Caco-2 (cell line): ENCODE results near the gene PLSCR2. TPM values are rescaled to one million over a fixed set of nuclear protein-coding genes. Genes with fewer than 3 reads are reported as not detected.

Experiments
- BruUV-seq: library from RNA; stranded (reverse); fragments of 400-500 nt; replicated peaks from 2 replicates; lab custom pipeline; 2021; lab: Mats Ljungman, UMichigan
- CTCF ChIA-PET: fragments of 300-600 bp; sonication (Branson Sonifier 250); formaldehyde crosslinking; loops from one replicate; lab custom pipeline; 2022; ENCODE audit warnings: antibody characterized with exemption; lab: Charles Lee
- POLR2A ChIA-PET: fragments of 300-600 bp; sonication (Branson Sonifier 250); formaldehyde crosslinking; loops from one replicate; lab custom pipeline; 2022; ENCODE audit warnings: antibody characterized with exemption; lab: Charles Lee
- DNase-seq, 2 experiments: peaks; one replicate each; pipeline versions ENCODE4 v3.0.0 to v3.0.0-alpha.2; 2020 to 2022
- H3K27me3 ChIP-seq: replicated peaks from 2 replicates; pipeline ENCODE4 v1.6.0; 2011; ENCODE audit warnings: low read length; ENCODE audit not compliant: control insufficient read depth, insufficient read depth
- H3K36me3 ChIP-seq: 2 replicates; pipeline ENCODE4 v1.5.1; 2011; ENCODE audit warnings: low read length; ENCODE audit not compliant: control insufficient read depth, insufficient read depth
- H3K4me1 ChIP-seq: fragments of 250-450 bp; sonication (Bioruptor Pico); 2 replicates; pipeline ENCODE4 v1.5.1; 2020; ENCODE audit warnings: mild to moderate bottlenecking
- H3K4me3 ChIP-seq: 2 replicates; pipeline ENCODE4 v1.5.1; 2011; ENCODE audit warnings: low read depth, mild to moderate bottlenecking, control low read depth, low read length
- H3K9me3 ChIP-seq: fragments of 250-450 bp; sonication (Bioruptor Pico); 2 replicates; pipeline ENCODE4 v1.5.1; 2020; ENCODE audit warnings: mild to moderate bottlenecking, moderate library complexity
- H3K27ac Mint-ChIP-seq: one replicate; pipeline ENCODE4 v1.8.0; 2022; ENCODE audit warnings: mixed read lengths; ENCODE audit not compliant: unreplicated experiment
- H3K27me3 Mint-ChIP-seq: one replicate; pipeline ENCODE4 v1.8.0; 2022; ENCODE audit warnings: mixed read lengths; ENCODE audit not compliant: insufficient read depth, unreplicated experiment
- H3K36me3 Mint-ChIP-seq: one replicate; pipeline ENCODE4 v1.8.0; 2022; ENCODE audit warnings: mild to moderate bottlenecking, mixed read lengths; ENCODE audit not compliant: insufficient read depth, unreplicated experiment
- H3K4me1 Mint-ChIP-seq: one replicate; pipeline ENCODE4 v1.8.0; 2022; ENCODE audit warnings: low read depth, mixed read lengths; ENCODE audit not compliant: unreplicated experiment
- H3K4me3 Mint-ChIP-seq: one replicate; pipeline ENCODE4 v1.8.0; 2022; ENCODE audit warnings: mild to moderate bottlenecking, moderate library complexity, mixed read lengths; ENCODE audit not compliant: unreplicated experiment
- H3K9me3 Mint-ChIP-seq: one replicate; pipeline ENCODE4 v1.8.0; 2022; ENCODE audit warnings: mixed read lengths; ENCODE audit not compliant: unreplicated experiment
- intact Hi-C: fragments of 100-400 bp; cut with micrococcal nuclease; formaldehyde crosslinking; loops from one replicate; pipeline ENCODE4 v1.10.0; 2022; ENCODE audit not compliant: unreplicated experiment
- total RNA-seq: library from RNA; stranded (reverse); gene quantifications from 2 replicates; pipeline ENCODE4 v1.2.3, GENCODE V29; 2022
- TF ChIP-seq, protein P1 (sequence below), 2 experiments: fragments of 200-600 bp in 1 of 2; IDR thresholded peaks; 1 replicate in 1 of 2; 2 replicates in 1 of 2; pipeline versions ENCODE4 v1.5.1 to v1.8.0; 2011 to 2022; ENCODE audit warnings: antibody characterized with exemption in 1 of 2, control low read depth in 1 of 2, inconsistent platforms in 1 of 2, low read depth in 1 of 2, low read length in 1 of 2, mild to moderate bottlenecking in 1 of 2, moderate library complexity in 1 of 2; ENCODE audit not compliant: insufficient read depth in 1 of 2, severe bottlenecking in 1 of 2, unreplicated experiment in 1 of 2

Gene PLSCR2
- total RNA-seq, 1 experiment from 2014 or later: not detected

DNA sequence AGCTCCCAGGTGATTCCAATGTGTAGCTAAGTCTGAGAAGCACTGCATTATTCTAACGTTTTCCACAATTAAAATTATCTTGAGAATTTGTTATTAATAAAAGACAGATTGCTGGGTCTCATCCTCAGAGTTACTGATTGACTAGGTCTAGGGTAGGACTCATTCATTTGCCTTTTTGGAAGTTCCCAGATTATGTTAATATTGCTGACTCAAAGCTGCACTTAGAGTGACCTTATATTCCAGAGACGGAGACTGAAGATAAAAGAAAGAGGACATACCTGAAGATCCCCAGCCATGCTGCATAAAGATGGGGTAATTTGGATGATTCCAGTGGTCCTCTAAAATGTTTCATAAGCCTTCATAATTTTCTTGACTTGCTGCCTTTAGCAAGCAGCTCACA, 81.8 kb downstream of the PLSCR2 start:
- H3K27ac Mint-ChIP-seq: no peak overlapping the region
- CTCF ChIA-PET: no interaction called here

DNA sequence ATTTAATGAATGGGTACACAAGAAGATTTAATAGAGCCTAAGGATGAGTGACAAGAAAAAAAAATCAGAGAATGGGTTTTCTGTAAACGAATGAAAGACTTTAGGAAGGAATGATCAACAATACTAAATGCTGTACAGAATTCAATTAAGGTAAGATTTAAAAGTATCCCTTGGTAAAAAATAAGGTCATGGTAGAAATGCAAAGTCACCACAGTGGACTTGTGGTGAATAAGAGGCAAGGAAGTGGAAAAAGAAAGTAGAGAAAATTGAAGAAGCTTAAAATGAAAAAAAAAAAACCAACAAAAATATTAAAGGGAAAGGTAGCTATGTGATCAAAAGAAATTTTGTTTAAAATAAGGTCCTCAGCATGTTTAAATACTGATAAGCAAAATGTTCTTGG, 82.4 kb downstream of the PLSCR2 start:
- H3K27me3 Mint-ChIP-seq: no peaks in the 10 kb centered on the region

More for the DNA sequence above, 81.8 kb downstream of the PLSCR2 start:
- no TSS peak for BruUV-seq
- no peak for DNase-seq
- Mint-ChIP-seq H3K4me1 (peaks cover 7% of the 10 kb centered on the region), H3K36me3 (no peaks in the 10 kb centered on the region), H3K9me3 (no peaks in the 10 kb centered on the region), H3K4me3 (no peak overlapping the region), H3K27me3 (no peaks in the 10 kb centered on the region)
- POLR2A ChIA-PET: no interaction called here
- Histone ChIP-seq H3K27me3 (no peaks in the 10 kb centered on the region), H3K36me3 (no peaks in the 10 kb centered on the region), H3K9me3 (no peaks in the 10 kb centered on the region), H3K4me3 (no peak overlapping the region), H3K4me1 (0 out of 2 replicates have a peak, but pooled peaks cover 4% of the 10 kb centered on the region)
- TF ChIP-seq, protein P1, sequence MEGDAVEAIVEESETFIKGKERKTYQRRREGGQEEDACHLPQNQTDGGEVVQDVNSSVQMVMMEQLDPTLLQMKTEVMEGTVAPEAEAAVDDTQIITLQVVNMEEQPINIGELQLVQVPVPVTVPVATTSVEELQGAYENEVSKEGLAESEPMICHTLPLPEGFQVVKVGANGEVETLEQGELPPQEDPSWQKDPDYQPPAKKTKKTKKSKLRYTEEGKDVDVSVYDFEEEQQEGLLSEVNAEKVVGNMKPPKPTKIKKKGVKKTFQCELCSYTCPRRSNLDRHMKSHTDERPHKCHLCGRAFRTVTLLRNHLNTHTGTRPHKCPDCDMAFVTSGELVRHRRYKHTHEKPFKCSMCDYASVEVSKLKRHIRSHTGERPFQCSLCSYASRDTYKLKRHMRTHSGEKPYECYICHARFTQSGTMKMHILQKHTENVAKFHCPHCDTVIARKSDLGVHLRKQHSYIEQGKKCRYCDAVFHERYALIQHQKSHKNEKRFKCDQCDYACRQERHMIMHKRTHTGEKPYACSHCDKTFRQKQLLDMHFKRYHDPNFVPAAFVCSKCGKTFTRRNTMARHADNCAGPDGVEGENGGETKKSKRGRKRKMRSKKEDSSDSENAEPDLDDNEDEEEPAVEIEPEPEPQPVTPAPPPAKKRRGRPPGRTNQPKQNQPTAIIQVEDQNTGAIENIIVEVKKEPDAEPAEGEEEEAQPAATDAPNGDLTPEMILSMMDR (IDR thresholded peaks at IDR 0.05; ENCODE audit: insufficient read depth in 1 of 2, low read depth in 1 of 2, low read length in 1 of 2, severe bottlenecking in 1 of 2, unreplicated experiment in 1 of 2): no peak
- intact Hi-C loops: no loop called here

DNA sequence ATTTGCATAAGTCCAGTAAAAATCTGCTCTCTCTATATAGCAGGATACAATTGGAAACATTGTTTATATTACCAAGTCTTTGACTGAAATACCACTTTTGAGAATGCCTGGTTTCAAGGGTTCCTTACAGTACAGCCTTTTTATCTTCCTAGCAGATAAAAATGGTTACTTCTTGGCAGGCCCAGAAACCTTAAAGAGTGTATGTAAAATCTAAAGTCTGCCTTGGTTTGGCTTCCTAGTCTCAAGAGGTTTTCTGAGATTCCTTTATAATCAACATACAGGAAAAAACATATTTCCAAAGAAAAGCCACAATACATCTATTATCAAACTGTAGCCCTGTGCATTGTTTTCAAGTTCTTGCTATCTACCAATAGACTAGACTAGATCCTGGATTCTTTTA, 84.6 kb downstream of the PLSCR2 start:
- TF ChIP-seq, protein P1 (IDR thresholded peaks at IDR 0.05; ENCODE audit: insufficient read depth in 1 of 2, low read depth in 1 of 2, low read length in 1 of 2, severe bottlenecking in 1 of 2, unreplicated experiment in 1 of 2): no peak
- intact Hi-C loops: loop anchor here (5.0 kb wide), 1 partner anchor 102 kb away; no protein-coding TSS in a partner anchor
- no peak overlapping the region for H3K27ac Mint-ChIP-seq
- POLR2A ChIA-PET: no interaction called here
- no peaks in the 10 kb centered on the region for H3K36me3 ChIP-seq
- H3K4me3 Mint-ChIP-seq: no peak overlapping the region
- H3K27me3 ChIP-seq: no peaks in the 10 kb centered on the region
- H3K4me1 ChIP-seq: 0 out of 2 replicates have a peak, but pooled peaks cover 4% of the 10 kb centered on the region
- CTCF ChIA-PET: no interaction called here
- H3K36me3 Mint-ChIP-seq: no peaks in the 10 kb centered on the region
- H3K27me3 Mint-ChIP-seq: no peaks in the 10 kb centered on the region
- H3K4me1 Mint-ChIP-seq: peaks cover 7% of the 10 kb centered on the region
- no peaks in the 10 kb centered on the region for H3K9me3 Mint-ChIP-seq
- no TSS peak for BruUV-seq
- no peaks in the 10 kb centered on the region for H3K9me3 ChIP-seq
- no peak overlapping the region for H3K4me3 ChIP-seq
- no peak for DNase-seq

More for the DNA sequence above, 82.4 kb downstream of the PLSCR2 start:
- Mint-ChIP-seq H3K4me1 (peaks cover 7% of the 10 kb centered on the region), H3K9me3 (no peaks in the 10 kb centered on the region), H3K36me3 (no peaks in the 10 kb centered on the region), H3K4me3 (no peak overlapping the region), H3K27ac (no peak overlapping the region)
- BruUV-seq: no TSS peak
- TF ChIP-seq, protein P1 (IDR thresholded peaks at IDR 0.05; ENCODE audit: insufficient read depth in 1 of 2, low read depth in 1 of 2, low read length in 1 of 2, severe bottlenecking in 1 of 2, unreplicated experiment in 1 of 2): no peak
- no peaks in the 10 kb centered on the region for H3K9me3 ChIP-seq
- no peak for DNase-seq
- 0 out of 2 replicates have a peak, but pooled peaks cover 4% of the 10 kb centered on the region for H3K4me1 ChIP-seq
- intact Hi-C loops: no loop called here
- POLR2A ChIA-PET: no interaction called here
- no peaks in the 10 kb centered on the region for H3K27me3 ChIP-seq
- no peaks in the 10 kb centered on the region for H3K36me3 ChIP-seq
- CTCF ChIA-PET: no interaction called here
- H3K4me3 ChIP-seq: no peak overlapping the region

Other genes starting within 250 kb of the PLSCR2 start
- 7.9 and 9.1 TPM in 2 replicates for gene PLSCR4, start 218.5 kb downstream of the PLSCR2 start, total RNA-seq
- gene PLSCR1, start 75.0 kb upstream of the PLSCR2 start, total RNA-seq: 112 and 116 TPM in 2 replicates
- 0.26 TPM in 1 of 2 replicates, not detected in the other for gene PLSCR5, start 135.8 kb upstream of the PLSCR2 start, total RNA-seq